PC-3 (cell line): ENCODE results near the gene CUL4B. TPM values are rescaled to one million over a fixed set of nuclear protein-coding genes. Genes with fewer than 3 reads are reported as not detected.

Experiments used
- ATAC-seq: fragments of 200-7000 bp; cut with Tn5 transposase; 2 replicates; pipeline ENCODE4 v1.9.1; 2020; ENCODE audit warnings: mild to moderate bottlenecking, moderate library complexity
- BruUV-seq: library from RNA; stranded (reverse); fragments of 400-500 nt; replicated peaks from 2 replicates; lab custom pipeline; 2021; lab: Mats Ljungman, UMichigan
- CTCF ChIA-PET: fragments of 300-600 bp; sonication (Branson Sonifier 250); formaldehyde crosslinking; loops from one replicate; lab custom pipeline; 2022; ENCODE audit warnings: antibody characterized with exemption; lab: Charles Lee
- POLR2A ChIA-PET: fragments of 300-600 bp; sonication (Branson Sonifier 250); formaldehyde crosslinking; loops from one replicate; lab custom pipeline; 2022; ENCODE audit warnings: antibody characterized with exemption; ENCODE audit not compliant: unreplicated experiment; lab: Charles Lee
- DNase-seq: peaks from one replicate; pipeline ENCODE4 v3.0.0-alpha.2; 2015
- H2AFZ ChIP-seq: fragments of 300-600 bp; sonication (generic); 2 replicates; pipeline ENCODE4 v1.6.0; 2016; ENCODE audit warnings: antibody characterized with exemption, low read length
- H3F3A ChIP-seq: fragments of 300-600 bp; sonication (generic); one replicate; pipeline ENCODE4 v1.6.0; 2017; ENCODE audit warnings: antibody characterized with exemption, low read length, control low read depth, mild to moderate bottlenecking; ENCODE audit not compliant: unreplicated experiment
- H3K27ac ChIP-seq: fragments of 300-600 bp; sonication (generic); 2 replicates; pipeline ENCODE4 v1.5.1; 2016; ENCODE audit warnings: mild to moderate bottlenecking, low read length
- H3K27me3 ChIP-seq: fragments of 300-600 bp; sonication (generic); 2 replicates; pipeline ENCODE4 v1.6.1; 2016; ENCODE audit warnings: low read length, mixed read lengths
- H3K36me3 ChIP-seq: fragments of 300-600 bp; sonication (generic); 2 replicates; pipeline ENCODE4 v1.6.1; 2016; ENCODE audit warnings: low read depth, mixed run types, low read length, mixed read lengths
- H3K4me1 ChIP-seq: fragments of 300-600 bp; sonication (generic); 2 replicates; pipeline ENCODE4 v1.5.1; 2016; ENCODE audit warnings: low read length; ENCODE audit not compliant: insufficient read depth
- H3K4me2 ChIP-seq: fragments of 300-600 bp; sonication (generic); 2 replicates; pipeline ENCODE4 v1.6.0; 2016; ENCODE audit warnings: low read length
- H3K4me3 ChIP-seq: fragments of 300-600 bp; sonication (generic); 2 replicates; pipeline ENCODE4 v1.5.1; 2016; ENCODE audit warnings: mild to moderate bottlenecking, low read length, mixed read lengths
- H3K79me2 ChIP-seq: fragments of 300-600 bp; sonication (generic); 2 replicates; pipeline ENCODE4 v1.6.1; 2017; ENCODE audit warnings: low read length, mixed read lengths
- H3K9ac ChIP-seq: fragments of 300-600 bp; sonication (generic); 2 replicates; pipeline ENCODE4 v1.6.0; 2016; ENCODE audit warnings: mild to moderate bottlenecking, low read length
- H3K9me2 ChIP-seq: fragments of 300-600 bp; sonication (generic); replicated peaks from 2 replicates; pipeline ENCODE4 v1.6.1; 2016; ENCODE audit warnings: mixed run types, low read length, mixed read lengths
- H3K9me3 ChIP-seq: fragments of 300-600 bp; sonication (generic); 2 replicates; pipeline ENCODE4 v1.6.1; 2016; ENCODE audit warnings: low read length, mixed read lengths
- H4K20me1 ChIP-seq: fragments of 300-600 bp; sonication (generic); 2 replicates; pipeline ENCODE4 v1.6.1; 2016; ENCODE audit warnings: low read length, mixed read lengths
- EZH2 ChIP-seq: fragments of 300-600 bp; sonication (generic); IDR thresholded peaks from one replicate; pipeline ENCODE4 v1.6.1; 2017; ENCODE audit warnings: antibody characterized with exemption, mild to moderate bottlenecking, low read length; ENCODE audit not compliant: unreplicated experiment
- EZH2phosphoT487 ChIP-seq: fragments of 300-600 bp; sonication (generic); IDR thresholded peaks from 2 replicates; pipeline ENCODE4 v1.6.1; 2018; ENCODE audit warnings: mild to moderate bottlenecking, antibody characterized with exemption, low read length, borderline replicate concordance
- intact Hi-C: fragments of 100-400 bp; cut with micrococcal nuclease; formaldehyde crosslinking; loops from 2 replicates; pipeline ENCODE4 v1.9.0; 2023
- total RNA-seq: library from RNA; depleted of rRNA; stranded (reverse); fragments of >200 nt; gene quantifications from 2 replicates; pipeline ENCODE4 v1.2.3, GENCODE V29; 2014
- TF ChIP-seq, protein P1 (sequence below): fragments of 300-600 bp; sonication (generic); conservative IDR thresholded peaks from 2 replicates; pipeline ENCODE4 v1.5.1; 2017; ENCODE audit warnings: antibody characterized with exemption, low read depth, mild to moderate bottlenecking, low read length

Gene CUL4B
- total RNA-seq, 1 experiment from 2014 or later, result 38.1 TPM

DNA sequence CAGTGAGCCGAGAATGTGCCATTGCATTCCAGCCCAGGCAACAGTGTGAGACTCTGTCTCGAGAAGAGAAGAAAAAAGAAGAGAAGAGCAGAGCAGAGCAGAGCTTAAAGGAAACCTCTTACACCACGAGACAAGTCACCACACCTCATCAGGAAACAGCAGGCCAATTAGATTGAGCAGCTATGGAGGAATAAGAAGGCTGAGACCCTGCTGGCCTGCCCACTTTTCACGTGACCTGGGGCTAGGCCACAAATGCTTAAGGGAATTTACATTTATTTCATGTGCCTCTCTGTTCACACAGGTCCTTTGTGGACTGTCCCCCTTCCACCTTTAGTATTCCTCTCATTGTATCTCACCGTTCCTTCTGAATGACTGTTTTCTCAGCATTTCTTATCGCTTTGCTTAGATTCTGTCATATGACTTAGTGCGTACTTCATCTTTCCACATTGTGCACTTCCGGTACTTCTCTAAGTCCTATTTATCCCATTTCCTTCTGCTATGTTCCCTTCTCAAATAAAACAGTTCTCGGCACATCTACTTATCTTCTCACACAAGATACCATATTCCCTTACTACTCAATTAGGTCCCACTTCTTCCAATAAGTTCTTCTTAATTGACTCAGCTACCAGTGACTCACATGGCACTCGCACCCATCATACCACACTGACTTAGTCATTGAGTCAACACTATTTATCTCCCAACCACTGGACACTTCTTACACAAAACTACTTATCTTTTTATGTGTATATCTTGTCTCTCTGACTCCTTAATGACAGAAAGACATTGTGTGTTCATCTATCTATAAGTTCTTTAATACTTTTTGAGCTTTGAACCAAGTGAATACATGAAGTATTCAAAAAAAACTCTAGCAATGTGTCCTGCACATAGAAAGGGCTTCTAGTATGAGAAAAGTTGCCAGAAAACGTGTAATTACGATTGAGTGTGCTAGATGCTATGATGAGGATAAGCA, 11.0 kb downstream of the CUL4B start:
- peaks cover 3% of the 10 kb centered on the region; the same call in 1 of the 2 replicates for H3K36me3 ChIP-seq
- ChIA-PET CTCF (no interaction called here), POLR2A (interaction anchor here (1.3 kb wide), 1 partner anchor 11 kb away, joined by 5 read pairs; the partner anchor contains the start of gene CUL4B)
- ATAC-seq (peak; percentile 94), DNase-seq (peak; percentile 88)
- no peaks in the 10 kb centered on the region for H3F3A ChIP-seq
- TF ChIP-seq EZH2phosphoT487 (no peak), EZH2 (no peak)
- TF ChIP-seq, protein P1, sequence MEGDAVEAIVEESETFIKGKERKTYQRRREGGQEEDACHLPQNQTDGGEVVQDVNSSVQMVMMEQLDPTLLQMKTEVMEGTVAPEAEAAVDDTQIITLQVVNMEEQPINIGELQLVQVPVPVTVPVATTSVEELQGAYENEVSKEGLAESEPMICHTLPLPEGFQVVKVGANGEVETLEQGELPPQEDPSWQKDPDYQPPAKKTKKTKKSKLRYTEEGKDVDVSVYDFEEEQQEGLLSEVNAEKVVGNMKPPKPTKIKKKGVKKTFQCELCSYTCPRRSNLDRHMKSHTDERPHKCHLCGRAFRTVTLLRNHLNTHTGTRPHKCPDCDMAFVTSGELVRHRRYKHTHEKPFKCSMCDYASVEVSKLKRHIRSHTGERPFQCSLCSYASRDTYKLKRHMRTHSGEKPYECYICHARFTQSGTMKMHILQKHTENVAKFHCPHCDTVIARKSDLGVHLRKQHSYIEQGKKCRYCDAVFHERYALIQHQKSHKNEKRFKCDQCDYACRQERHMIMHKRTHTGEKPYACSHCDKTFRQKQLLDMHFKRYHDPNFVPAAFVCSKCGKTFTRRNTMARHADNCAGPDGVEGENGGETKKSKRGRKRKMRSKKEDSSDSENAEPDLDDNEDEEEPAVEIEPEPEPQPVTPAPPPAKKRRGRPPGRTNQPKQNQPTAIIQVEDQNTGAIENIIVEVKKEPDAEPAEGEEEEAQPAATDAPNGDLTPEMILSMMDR, result no peak
- H2AFZ ChIP-seq, result peak overlapping the region; percentile 12; the same call in 1 of the 2 replicates
- peaks cover 23% of the 10 kb centered on the region for H3K79me2 ChIP-seq
- H3K27me3 ChIP-seq, result no peaks in the 10 kb centered on the region
- peak overlapping the region; percentile 86 for H3K27ac ChIP-seq
- peak overlapping the region; percentile 40; the same call in 1 of the 2 replicates for H3K9ac ChIP-seq
- no peaks in the 10 kb centered on the region for H3K9me2 ChIP-seq
- BruUV-seq, result TSS peak; percentile 22
- H4K20me1 ChIP-seq, result no peaks in the 10 kb centered on the region
- H3K4me3 ChIP-seq, result peak overlapping the region; percentile 31; the same call in 1 of the 2 replicates
- intact Hi-C loops, result loop anchor here (1.0 to 5.0 kb wide), 3 partner anchors 10 to 113 kb away; partner anchors contain the start of gene MCTS1
- H3K9me3 ChIP-seq, result no peaks in the 10 kb centered on the region
- H3K4me1 ChIP-seq, result peaks cover 26% of the 10 kb centered on the region
- peak overlapping the region; percentile 67 for H3K4me2 ChIP-seq

DNA sequence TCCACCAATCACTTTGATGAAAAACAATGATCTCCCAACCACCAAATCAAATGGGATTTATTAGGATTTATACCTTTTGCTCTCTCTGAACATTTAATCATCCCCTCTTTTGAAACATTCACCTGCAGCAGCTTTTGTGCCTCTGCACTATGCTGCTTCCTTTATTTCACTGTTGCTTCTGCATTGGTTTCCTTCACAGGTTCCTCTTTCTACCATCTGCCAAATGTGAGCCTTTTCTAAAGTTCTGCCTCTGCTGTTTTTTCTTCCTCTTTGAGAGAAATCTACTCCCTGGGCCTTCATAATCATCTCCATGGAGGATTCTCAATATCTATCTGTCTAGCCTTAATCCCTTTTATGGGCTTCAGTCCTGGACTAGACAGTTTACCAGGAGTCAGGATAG, 24.7 kb downstream of the CUL4B start:
- Histone ChIP-seq H3K36me3 (peaks cover 35% of the 10 kb centered on the region), H3K79me2 (no peaks in the 10 kb centered on the region), H3F3A (no peaks in the 10 kb centered on the region), H3K9me3 (no peaks in the 10 kb centered on the region), H3K27me3 (no peaks in the 10 kb centered on the region), H3K27ac (no peak overlapping the region), H3K4me3 (no peak overlapping the region), H3K4me1 (no peaks in the 10 kb centered on the region), H3K9ac (no peak overlapping the region), H3K4me2 (no peak overlapping the region), H3K9me2 (no peaks in the 10 kb centered on the region), H4K20me1 (no peaks in the 10 kb centered on the region), H2AFZ (no peak overlapping the region)
- CTCF ChIA-PET, result no interaction called here
- BruUV-seq, result no TSS peak
- POLR2A ChIA-PET, result no interaction called here
- ATAC-seq (no peak), DNase-seq (no peak)
- intact Hi-C loops, result no loop called here
- TF ChIP-seq, protein P1, result no peak
- no peak for TF ChIP-seq EZH2phosphoT487
- TF ChIP-seq EZH2, result no peak
